HUES64 (cell line): ENCODE measurements around the gene PATL1.
"Not testable (repeated sequence)": the region's sequence is repeated elsewhere in the genome, so short reads cannot be mapped to it uniquely, and the experiment has no call there.

ENCODE experiments used
- H3K27ac ChIP-seq: 2 replicates; pipeline ENCODE4 v1.7.0; 2013; ENCODE audit warnings: low read depth, low read length, inconsistent platforms
- H3K27me3 ChIP-seq: 2 replicates; pipeline ENCODE4 v1.6.1; 2013; ENCODE audit warnings: mild to moderate bottlenecking, low read length; ENCODE audit not compliant: insufficient read depth
- H3K36me3 ChIP-seq: 2 replicates; pipeline ENCODE4 v1.6.1; 2013; ENCODE audit warnings: mild to moderate bottlenecking, low read length; ENCODE audit not compliant: insufficient read depth
- H3K4me1 ChIP-seq: 2 replicates; pipeline ENCODE4 v1.6.1; 2013; ENCODE audit warnings: mild to moderate bottlenecking, low read length, moderate library complexity; ENCODE audit not compliant: insufficient read depth
- H3K4me3 ChIP-seq: 2 replicates; pipeline ENCODE4 v1.5.1; 2013; ENCODE audit warnings: mild to moderate bottlenecking, low read length, moderate library complexity
- H3K9ac ChIP-seq: 2 replicates; pipeline ENCODE4 v1.6.1; 2013; ENCODE audit warnings: mild to moderate bottlenecking, low read depth, low read length
- H3K9me3 ChIP-seq: 2 replicates; pipeline ENCODE4 v1.6.1; 2013; ENCODE audit warnings: low read depth, low read length; ENCODE audit not compliant: insufficient read depth
- WGBS: fragments of 150-250, 120-280 bp; methylation state at CpG from one replicate; pipeline ENCODE4 v1.1.7; 2013; ENCODE audit warnings: missing lambda C conversion rate; 5-methylcytosine and 5-hydroxymethylcytosine counted together

PATL1 gene

GRCh38 chr11:59643390-59643789 is 25.4 kb downstream of the PATL1 start:
- Histone ChIP-seq H3K27ac (no peak overlapping the region), H3K9me3 (peaks cover 7% of the 10 kb centered on the region; the same call in 1 of the 2 replicates), H3K4me1 (no peaks in the 10 kb centered on the region), H3K27me3 (no peaks in the 10 kb centered on the region), H3K4me3 (no peak overlapping the region), H3K9ac (no peak overlapping the region), H3K36me3 (peaks cover 94% of the 10 kb centered on the region)
- 100% methylated on average over 3 of the region's 3 CpGs for WGBS

GRCh38 chr11:59641156-59641555 is 27.7 kb downstream of the PATL1 start:
- peaks cover 7% of the 10 kb centered on the region; the same call in 1 of the 2 replicates for H3K9me3 ChIP-seq
- no peak overlapping the region for H3K4me3 ChIP-seq
- WGBS: 90% methylated on average over 3 of the region's 3 CpGs
- H3K9ac ChIP-seq: no peak overlapping the region
- no peak overlapping the region for H3K27ac ChIP-seq
- H3K4me1 ChIP-seq: no peaks in the 10 kb centered on the region
- no peaks in the 10 kb centered on the region for H3K27me3 ChIP-seq
- peaks cover 94% of the 10 kb centered on the region for H3K36me3 ChIP-seq

GRCh38 chr11:59630493-59630892 is 38.3 kb downstream of the PATL1 start:
- Histone ChIP-seq H3K4me3 (no peak overlapping the region), H3K9ac (no peak overlapping the region), H3K36me3 (no peaks in the 10 kb centered on the region), H3K27me3 (no peaks in the 10 kb centered on the region), H3K27ac (no peak overlapping the region), H3K4me1 (peaks cover 7% of the 10 kb centered on the region; the same call in 1 of the 2 replicates), H3K9me3 (no peaks in the 10 kb centered on the region)
- WGBS: 100% methylated on average over 1 of the region's 2 CpGs

- Histone ChIP-seq H3K4me3 (no peak overlapping the region), H3K36me3 (no peaks in the 10 kb centered on the region), H3K9me3 (no peaks in the 10 kb centered on the region), H3K27ac (no peak overlapping the region), H3K4me1 (peaks cover 7% of the 10 kb centered on the region; the same call in 1 of the 2 replicates), H3K9ac (no peak overlapping the region), H3K27me3 (no peaks in the 10 kb centered on the region)
These were observed 38.8 kb downstream of the PATL1 start for GRCh38 chr11:59629996-59630395.

GRCh38 chr11:59626969-59627368 is 41.9 kb downstream of the PATL1 start:
- WGBS: 96% methylated on average over 3 of the region's 4 CpGs
- H3K27me3 ChIP-seq, H3K9ac ChIP-seq, H3K36me3 ChIP-seq, H3K4me1 ChIP-seq, H3K27ac ChIP-seq, H3K4me3 ChIP-seq, H3K9me3 ChIP-seq: not testable (repeated sequence)

- Histone ChIP-seq H3K4me3 (no peak overlapping the region), H3K9me3 (no peaks in the 10 kb centered on the region), H3K9ac (no peak overlapping the region), H3K36me3 (no peaks in the 10 kb centered on the region), H3K4me1 (peaks cover 7% of the 10 kb centered on the region; the same call in 1 of the 2 replicates), H3K27ac (no peak overlapping the region), H3K27me3 (no peaks in the 10 kb centered on the region)
- 73% methylated on average over 3 of the region's 3 CpGs for whole genome bisulfite sequencing
These were observed 43.1 kb downstream of the PATL1 start for GRCh38 chr11:59625703-59626102.

GRCh38 chr11:59617876-59618275 is 51.0 kb downstream of the PATL1 start:
- Histone ChIP-seq H3K9me3 (no peaks in the 10 kb centered on the region), H3K27me3 (no peaks in the 10 kb centered on the region), H3K36me3 (peaks cover 9% of the 10 kb centered on the region; the same call in 1 of the 2 replicates), H3K4me3 (no peak overlapping the region), H3K9ac (no peak overlapping the region), H3K27ac (no peak overlapping the region), H3K4me1 (peaks cover 9% of the 10 kb centered on the region)
- no CpG with 5 or more reads among the region's 1 CpG for WGBS

GRCh38 chr11:59616396-59616982 is 52.3 kb downstream of the PATL1 start:
- 12% methylated on average over 17 of the region's 18 CpGs for WGBS

GRCh38 chr11:59615637-59616395 is 53.0 kb downstream of the PATL1 start, which contains the start of gene OSBP:
Gene OSBP (minus strand): TSS chr11:59615774. CDS start chr11:59615664, 110 bp downstream.
- Histone ChIP-seq H3K4me1 (peaks cover 9% of the 10 kb centered on the region), H3K27me3 (no peaks in the 10 kb centered on the region), H3K9me3 (no peaks in the 10 kb centered on the region), H3K36me3 (peaks cover 14% of the 10 kb centered on the region; the same call in 1 of the 2 replicates), H3K4me3 (peak within 1 kb of the TSS; percentile 68), H3K9ac (peak within 1 kb of the TSS; percentile 61), H3K27ac (peak within 1 kb of the TSS; percentile 81; the same call in 1 of the 2 replicates)
- WGBS: under 1% methylated on average over 54 of the region's 55 CpGs

More at GRCh38 chr11:59616396-59616982, 52.3 kb downstream of the PATL1 start:
- Histone ChIP-seq H3K4me3 (peak overlapping the region; percentile 68), H3K36me3 (peaks cover 14% of the 10 kb centered on the region; the same call in 1 of the 2 replicates), H3K4me1 (peaks cover 9% of the 10 kb centered on the region), H3K9ac (peak overlapping the region; percentile 59), H3K27me3 (no peaks in the 10 kb centered on the region), H3K9me3 (no peaks in the 10 kb centered on the region), H3K27ac (peak overlapping the region; percentile 72; the same call in 1 of the 2 replicates)

- Histone ChIP-seq H3K4me1 (peaks cover 9% of the 10 kb centered on the region), H3K36me3 (peaks cover 20% of the 10 kb centered on the region), H3K27me3 (no peaks in the 10 kb centered on the region), H3K9me3 (no peaks in the 10 kb centered on the region), H3K27ac (peak overlapping the region; percentile 81; the same call in 1 of the 2 replicates), H3K4me3 (peak overlapping the region; percentile 68), H3K9ac (peak overlapping the region; percentile 61)
- WGBS: under 1% methylated on average over 51 of the region's 51 CpGs
These were observed 53.7 kb downstream of the PATL1 start for GRCh38 chr11:59615120-59615636.
